Germinal center (tissue), 1 donor: ENCODE results near the gene TLR10.
A peak's percentile ranks its signal among the peaks of the same experiment; 100 is the strongest.
"Not testable (repeated sequence)": the region's sequence is repeated elsewhere in the genome, so short reads cannot be mapped to it uniquely, and the experiment has no call there.

Source experiments
- DNase-seq: peaks from one replicate; pipeline ENCODE4 v3.0.0; 2012; ENCODE audit warnings: mixed read lengths, low spot score

Gene TLR10

DNA sequence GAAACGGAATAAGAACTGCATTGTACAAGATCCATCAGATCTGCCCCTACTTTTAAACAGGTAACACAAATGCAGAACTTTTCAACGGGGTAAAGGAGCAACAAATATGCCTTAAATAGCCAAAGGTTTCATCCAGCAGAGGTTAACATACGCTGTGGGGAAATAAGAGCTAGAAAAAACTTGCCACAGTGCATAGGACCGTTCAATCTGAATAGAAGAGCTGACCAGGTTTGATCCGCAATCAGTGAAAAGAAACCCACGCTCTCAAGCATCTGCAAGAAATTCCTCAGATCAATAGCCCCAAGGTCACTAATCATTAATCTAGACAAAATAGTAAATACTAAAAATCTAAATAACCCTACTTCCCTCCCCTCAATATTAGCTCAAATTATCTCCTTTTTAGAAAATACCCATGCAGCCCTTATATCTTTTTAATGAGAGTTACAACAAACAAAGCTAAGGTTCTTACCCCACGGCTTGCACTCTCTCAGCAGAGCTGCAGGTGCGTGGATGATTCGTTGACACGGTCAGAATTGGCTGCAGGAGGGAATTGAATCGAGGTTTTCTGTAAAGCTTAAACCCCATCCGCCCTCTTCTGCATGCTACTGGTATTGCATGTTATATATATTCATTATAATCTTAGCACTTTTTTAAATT lies at the start of gene TLR10:
TSS of gene TLR10 (minus strand) at position 539 of the 657 bp plus-strand sequence. CDS start 7,400 bp downstream, outside the sequence.
- DNase-seq = peak; percentile 71

DNA sequence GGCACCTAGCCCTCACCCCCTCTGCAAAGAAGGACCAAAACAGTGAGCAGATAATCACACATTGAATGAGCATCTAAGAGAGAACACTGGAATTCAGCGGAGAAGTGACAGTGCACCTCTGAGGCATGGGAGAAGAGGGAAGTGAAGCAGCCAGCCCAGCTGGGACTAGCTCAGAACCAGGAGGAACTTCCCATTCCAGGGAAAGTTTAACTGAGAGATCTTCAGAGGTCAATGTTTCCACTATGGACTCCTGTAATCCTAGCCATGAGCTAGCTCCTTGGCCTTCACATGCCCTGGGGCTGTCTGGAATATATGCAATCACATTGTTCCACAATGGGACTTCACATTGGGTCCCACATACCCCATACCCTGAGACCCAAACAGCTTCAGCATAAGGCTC lies 49.4 kb upstream of the TLR10 start:
- DNase-seq = no peak

GRCh38 chr4:38831653-38832052 lies 48.9 kb upstream of the TLR10 start:
- no peak for DNase-seq

GRCh38 chr4:38829237-38829636 lies 46.4 kb upstream of the TLR10 start:
- no peak for DNase-seq

- no peak for DNase-seq
These were observed 41.0 kb upstream of the TLR10 start for GRCh38 chr4:38823766-38824165.

DNA sequence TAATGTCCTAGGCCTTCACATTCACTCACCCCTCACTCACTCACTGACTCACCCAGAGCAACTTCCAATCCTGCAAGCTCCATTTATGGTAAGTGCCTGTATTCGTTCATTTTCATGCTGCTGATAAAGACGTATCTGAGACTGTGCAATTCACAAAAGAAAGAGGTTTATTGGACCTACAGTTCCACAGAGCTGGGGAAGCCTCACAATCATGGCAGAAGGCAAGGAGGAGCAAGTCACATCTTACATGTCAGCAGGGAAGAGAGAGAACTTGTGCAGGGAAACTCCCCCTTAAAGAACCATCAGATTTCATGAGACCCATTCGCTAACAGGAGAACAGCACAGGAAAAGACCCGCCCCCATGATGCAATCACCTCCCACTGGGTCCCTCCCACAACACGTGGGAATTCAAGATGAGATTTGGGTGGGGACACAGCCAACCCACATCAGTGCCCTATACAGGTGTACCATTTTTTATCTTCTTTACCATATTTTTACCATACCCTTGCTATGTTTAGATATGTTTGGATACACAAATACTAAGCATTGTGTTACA lies 40.0 kb upstream of the TLR10 start:
- no peak for DNase-seq

DNA sequence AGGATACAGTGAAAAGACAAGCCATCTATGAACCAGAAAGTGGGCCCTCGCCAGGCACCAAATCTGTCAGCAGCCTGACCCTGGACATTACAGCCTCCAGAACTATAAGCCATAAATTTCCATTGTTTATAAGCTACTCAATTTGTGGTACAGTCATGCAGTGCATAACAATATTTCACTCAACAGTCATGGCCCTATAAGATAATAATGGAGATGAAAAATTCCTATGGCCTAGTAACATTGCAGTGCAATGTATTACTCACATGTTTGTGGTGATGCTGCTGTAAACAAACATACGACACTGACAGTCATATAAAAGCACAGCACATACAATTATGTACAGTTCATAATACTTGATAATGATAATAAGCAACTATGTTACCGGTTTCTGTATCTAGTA lies 38.9 kb upstream of the TLR10 start:
- DNase-seq = no peak

GRCh38 chr4:38820329-38821061 lies 37.7 kb upstream of the TLR10 start:
- no peak for DNase-seq

GRCh38 chr4:38819569-38819968 lies 36.8 kb upstream of the TLR10 start:
- DNase-seq = no peak

GRCh38 chr4:38818441-38818976 lies 35.7 kb upstream of the TLR10 start:
- DNase-seq = no peak

GRCh38 chr4:38815885-38816782 lies 33.3 kb upstream of the TLR10 start:
- DNase-seq = peak; percentile 65

DNA sequence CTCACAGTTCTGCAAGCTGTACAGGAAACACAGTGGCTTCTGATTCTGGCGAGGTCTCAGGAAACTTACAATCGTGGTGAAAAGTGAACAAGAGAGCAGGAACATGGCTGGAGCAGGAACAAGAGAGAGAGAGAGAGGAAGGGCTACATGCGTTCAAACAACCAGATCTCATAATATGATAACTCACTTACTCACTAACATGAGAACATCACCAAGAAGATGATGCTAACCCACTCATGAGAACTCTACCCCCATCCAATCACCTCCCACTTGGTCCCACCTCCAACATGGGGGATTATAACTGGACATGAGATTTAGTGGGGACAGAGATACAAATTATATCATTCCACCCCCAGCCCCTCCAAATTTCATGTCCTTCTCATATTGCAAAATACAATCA lies 31.6 kb upstream of the TLR10 start:
- no peak for DNase-seq

DNA sequence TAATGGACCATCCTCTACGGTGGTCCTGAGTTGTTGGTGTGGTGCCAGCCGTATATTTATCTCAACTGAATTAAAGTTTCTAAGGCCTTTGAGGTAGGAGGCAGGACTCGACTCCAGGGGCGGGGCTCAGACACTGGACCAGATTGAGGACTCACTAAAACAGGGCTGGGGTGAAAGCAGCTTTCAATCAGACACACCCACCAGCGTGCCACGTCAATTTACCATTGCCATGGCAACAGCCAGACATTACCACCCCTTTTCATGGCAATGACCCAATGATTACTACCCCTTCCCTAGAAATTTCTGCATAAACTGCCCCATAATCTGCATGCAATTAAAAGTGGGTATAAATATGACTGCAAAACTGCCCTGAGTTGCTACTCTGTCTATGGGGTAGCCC lies 28.5 kb upstream of the TLR10 start:
- no peak for DNase-seq

DNA sequence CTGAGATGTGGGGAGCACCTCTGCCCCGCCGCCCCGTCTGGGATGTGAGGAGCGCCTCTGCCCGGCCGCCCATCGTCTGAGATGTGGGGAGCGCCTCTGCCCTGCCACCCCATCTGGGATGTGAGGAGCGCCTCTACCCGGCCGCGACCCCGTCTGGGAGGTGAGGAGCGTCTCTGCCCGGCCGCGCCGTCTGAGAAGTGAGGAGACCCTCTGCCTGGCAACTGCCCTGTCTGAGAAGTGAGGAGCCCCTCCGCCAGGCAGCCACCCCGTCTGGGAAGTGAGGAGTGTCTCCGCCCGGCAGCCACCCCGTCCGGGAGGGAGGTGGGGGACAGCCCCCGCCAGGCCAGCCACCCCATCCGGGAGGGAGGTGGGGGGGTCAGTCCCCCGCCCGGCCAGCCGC lies 24.7 kb upstream of the TLR10 start:
- DNase-seq = not testable (repeated sequence)

DNA sequence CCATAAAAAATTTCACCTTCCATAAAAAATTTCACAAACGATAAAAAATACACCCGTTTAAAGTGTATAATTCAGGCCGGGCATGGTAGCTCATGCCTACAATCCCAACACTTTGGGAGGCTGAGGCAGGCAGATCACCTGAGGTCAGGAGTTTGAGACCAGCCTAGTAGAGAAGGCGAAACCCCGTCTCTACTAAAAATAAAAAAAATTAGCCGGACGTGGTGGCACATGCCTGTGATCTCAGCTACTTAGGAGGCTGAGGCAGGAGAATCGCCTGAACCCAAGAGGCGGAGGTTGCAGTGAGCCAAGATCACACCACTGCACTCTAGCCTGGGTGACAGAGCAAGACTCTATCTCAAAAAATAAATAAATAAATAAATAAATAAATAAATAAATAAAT lies 23.5 kb upstream of the TLR10 start:
- not testable (repeated sequence) for DNase-seq

- DNase-seq = peak; percentile 57
These were observed 22.8 kb upstream of the TLR10 start for GRCh38 chr4:38805530-38806145.

- peak; percentile 38 for DNase-seq
These were observed 22.0 kb upstream of the TLR10 start, which contains the start of gene TLR1 for GRCh38 chr4:38804654-38805295. Gene TLR1 (minus strand): TSS chr4:38804791. CDS start chr4:38798831, 5,960 bp downstream.

DNA sequence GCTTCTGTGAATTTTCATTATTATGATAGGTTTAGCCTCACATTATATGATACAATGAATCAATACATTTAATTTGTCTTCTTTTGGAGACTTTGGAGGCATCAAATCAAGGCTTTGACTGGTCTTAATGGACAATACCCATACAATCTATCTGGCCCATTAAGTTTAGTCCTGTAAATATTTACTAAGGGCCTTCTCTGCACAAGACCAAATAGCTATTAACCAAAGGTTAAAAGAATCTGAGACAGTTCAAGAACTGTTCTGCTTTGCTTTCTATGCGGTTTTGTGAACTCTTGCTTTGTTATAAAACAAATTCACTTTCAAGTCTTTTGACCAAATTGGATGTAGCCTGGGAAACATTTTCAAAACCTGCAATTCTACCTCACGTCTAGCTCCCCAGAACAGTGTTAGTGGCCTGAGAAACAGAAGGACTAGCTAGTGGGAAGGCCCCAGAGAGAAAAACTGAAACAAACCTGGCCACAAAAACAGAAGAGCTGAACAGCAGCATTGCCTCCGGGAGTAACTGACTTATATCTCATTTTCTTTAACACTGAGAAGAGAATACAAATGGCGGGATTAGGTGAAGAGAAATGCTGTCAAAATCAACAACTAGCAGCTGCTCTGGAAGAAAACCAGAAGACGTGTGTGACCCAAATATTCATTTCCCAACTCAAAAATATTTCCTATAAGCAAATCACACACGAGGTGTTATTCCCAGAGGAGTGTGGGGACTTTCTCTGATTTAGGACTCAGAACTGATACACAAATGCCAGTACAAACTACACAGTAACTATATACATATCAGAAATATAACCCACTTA lies 21.3 kb upstream of the TLR10 start:
- DNase-seq = no peak

DNA sequence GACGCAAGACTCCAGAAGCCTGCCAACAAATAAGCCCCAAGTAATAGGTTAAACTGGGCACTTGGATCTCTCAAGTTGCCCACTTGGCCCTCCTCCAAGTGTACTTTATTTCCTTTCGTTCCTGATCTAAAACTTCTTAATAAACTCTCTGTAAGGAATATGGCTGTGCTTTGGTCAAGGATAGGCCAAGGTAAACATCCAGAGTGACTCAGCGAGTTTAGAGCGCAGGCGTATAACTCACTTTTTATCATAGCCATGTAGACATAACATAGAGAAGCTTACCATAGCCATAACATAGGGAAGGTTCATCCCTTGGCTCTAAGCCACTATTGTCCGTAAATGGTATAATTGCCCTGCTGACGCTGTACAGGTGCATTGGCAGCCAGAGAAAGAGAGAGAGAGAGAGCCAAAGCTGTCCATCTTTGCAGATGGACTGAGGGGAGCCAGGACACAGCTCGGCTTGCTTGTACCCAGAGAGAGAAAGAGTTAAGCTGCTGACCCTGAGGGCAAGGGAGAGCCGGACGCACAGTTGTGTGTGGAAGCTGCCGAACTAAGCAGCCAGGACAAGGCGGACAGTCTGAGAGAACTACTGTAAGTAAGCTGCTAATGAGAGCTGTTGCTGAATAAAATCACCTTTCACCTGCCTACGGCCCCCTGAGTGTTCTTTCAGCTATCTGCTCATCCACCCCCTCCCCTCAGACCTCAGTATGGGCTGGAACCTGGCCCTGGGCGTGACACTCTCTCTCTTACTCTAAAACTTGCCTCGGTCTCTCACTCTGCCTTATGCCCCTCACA lies 20.0 kb upstream of the TLR10 start:
- DNase-seq = no peak
